Vagina (tissue), 2 donors: ENCODE results near the gene CCDC85C.

Experiments used
- POLR2AphosphoS5 ChIP-seq, 2 donors: sonication (generic); formaldehyde crosslinking; IDR thresholded peaks; one replicate each; pipeline ENCODE4 v1.9.0; 2017; ENCODE audit warnings: antibody characterized with exemption in 2 of 2, mild to moderate bottlenecking in 2 of 2, low read depth in 1 of 2; ENCODE audit not compliant: insufficient read depth in 1 of 2
- TF ChIP-seq, protein P1 (sequence below), 3 experiments: fragments of 450-650 bp in 2 of 3; fragments of 200-600 bp in 1 of 3; sonication (generic) in 1 of 3; IDR thresholded peaks; one replicate each; pipeline ENCODE4 v1.5.1; 2017 to 2019; ENCODE audit warnings: antibody characterized with exemption in 3 of 3, mild to moderate bottlenecking in 2 of 3, moderate library complexity in 2 of 3

- TF ChIP-seq POLR2AphosphoS5 (IDR thresholded peaks at IDR 0.05; ENCODE audit: insufficient read depth in 1 of 2, low read depth in 1 of 2), result no peak
- TF ChIP-seq, protein P1, sequence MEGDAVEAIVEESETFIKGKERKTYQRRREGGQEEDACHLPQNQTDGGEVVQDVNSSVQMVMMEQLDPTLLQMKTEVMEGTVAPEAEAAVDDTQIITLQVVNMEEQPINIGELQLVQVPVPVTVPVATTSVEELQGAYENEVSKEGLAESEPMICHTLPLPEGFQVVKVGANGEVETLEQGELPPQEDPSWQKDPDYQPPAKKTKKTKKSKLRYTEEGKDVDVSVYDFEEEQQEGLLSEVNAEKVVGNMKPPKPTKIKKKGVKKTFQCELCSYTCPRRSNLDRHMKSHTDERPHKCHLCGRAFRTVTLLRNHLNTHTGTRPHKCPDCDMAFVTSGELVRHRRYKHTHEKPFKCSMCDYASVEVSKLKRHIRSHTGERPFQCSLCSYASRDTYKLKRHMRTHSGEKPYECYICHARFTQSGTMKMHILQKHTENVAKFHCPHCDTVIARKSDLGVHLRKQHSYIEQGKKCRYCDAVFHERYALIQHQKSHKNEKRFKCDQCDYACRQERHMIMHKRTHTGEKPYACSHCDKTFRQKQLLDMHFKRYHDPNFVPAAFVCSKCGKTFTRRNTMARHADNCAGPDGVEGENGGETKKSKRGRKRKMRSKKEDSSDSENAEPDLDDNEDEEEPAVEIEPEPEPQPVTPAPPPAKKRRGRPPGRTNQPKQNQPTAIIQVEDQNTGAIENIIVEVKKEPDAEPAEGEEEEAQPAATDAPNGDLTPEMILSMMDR (IDR thresholded peaks at IDR 0.05), result no peak
Observed at GRCh38 chr14:99612738-99613330, 8.8 kb upstream of the CCDC85C start.
